Measurements from ENCODE around the gene RBM5.

- TF ChIP-seq EZH2phosphoT487 (IDR thresholded peaks at IDR 0.05; ENCODE audit: low read depth) (no peak), CTCF (IDR thresholded peaks at IDR 0.05; ENCODE audit: low read depth, low read length) (no peak)
Measured at GRCh38 chr3:50161320-50161719, 72.6 kb downstream of the RBM5 start.
